H1 (cell line): ENCODE data around the gene GLB1L3.

ENCODE experiments used
- ATF3 ChIP-seq: IDR thresholded peaks from 2 replicates; pipeline ENCODE4 v1.6.1; 2011; ENCODE audit warnings: low read depth, mild to moderate bottlenecking, low read length; ENCODE audit not compliant: insufficient read depth
- CBX5 ChIP-seq: fragments of 300-800, 300-1000 bp; sonication (generic); IDR thresholded peaks from 2 replicates; pipeline ENCODE4 v1.7.1; 2016; ENCODE audit warnings: antibody characterized with exemption, low read length, low read depth
- CTCF ChIP-seq, 3 experiments: IDR thresholded peaks; 1 replicate in 2 of 3; 2 replicates in 1 of 3; pipeline versions ENCODE4 v1.5.1 to v1.6.1; 2011; ENCODE audit warnings: low read length in 3 of 3, mild to moderate bottlenecking in 3 of 3, inconsistent platforms in 2 of 3, low read depth in 1 of 3, moderate library complexity in 1 of 3; ENCODE audit not compliant: insufficient read depth in 1 of 3; ENCODE audit errors: control extremely low read depth in 1 of 3
- EP300 ChIP-seq, 2 experiments: IDR thresholded peaks; 1 replicate in 1 of 2; 2 replicates in 1 of 2; pipeline ENCODE4 v1.6.1; 2011 to 2012; ENCODE audit warnings: low read depth in 2 of 2, low read length in 2 of 2, mild to moderate bottlenecking in 2 of 2, borderline replicate concordance in 1 of 2, inconsistent platforms in 1 of 2, moderate library complexity in 1 of 2
- EZH2 ChIP-seq: fragments of 200-600 bp; sonication (generic); IDR thresholded peaks from 2 replicates; pipeline ENCODE4 v1.7.1; 2012; ENCODE audit warnings: low read depth, mild to moderate bottlenecking, moderate library complexity, low read length, inconsistent platforms; ENCODE audit not compliant: severe bottlenecking
- HDAC2 ChIP-seq, 2 experiments: fragments of 300-600 bp in 1 of 2; sonication (generic) in 1 of 2; IDR thresholded peaks; 2 replicates each; pipeline ENCODE4 v1.6.1; 2011 to 2012; ENCODE audit warnings: low read depth in 2 of 2, low read length in 2 of 2, mild to moderate bottlenecking in 2 of 2, moderate library complexity in 2 of 2, borderline replicate concordance in 1 of 2, inconsistent platforms in 1 of 2
- JUND ChIP-seq: IDR thresholded peaks from 2 replicates; pipeline ENCODE4 v1.6.1; 2011; ENCODE audit warnings: mild to moderate bottlenecking, improper control_type of control experiment, low read length
- POLR2A ChIP-seq, 2 experiments: IDR thresholded peaks; 1 replicate in 1 of 2; 2 replicates in 1 of 2; pipeline ENCODE4 v1.6.1; 2011; ENCODE audit warnings: low read depth in 2 of 2, low read length in 2 of 2, mild to moderate bottlenecking in 2 of 2; ENCODE audit errors: control extremely low read depth in 1 of 2
- POLR2AphosphoS5 ChIP-seq: IDR thresholded peaks from 2 replicates; pipeline ENCODE4 v1.6.1; 2011; ENCODE audit warnings: low read depth, low read length
- SIX5 ChIP-seq: IDR thresholded peaks from 2 replicates; pipeline ENCODE4 v1.6.1; 2011; ENCODE audit warnings: mild to moderate bottlenecking, low read depth, low read length
- TAF1 ChIP-seq: IDR thresholded peaks from 2 replicates; pipeline ENCODE4 v1.6.1; 2011; ENCODE audit warnings: mild to moderate bottlenecking, low read depth, low read length
- YY1 ChIP-seq: IDR thresholded peaks from 2 replicates; pipeline ENCODE4 v1.6.1; 2011; ENCODE audit warnings: low read depth, mild to moderate bottlenecking, low read length

GRCh38 chr11:134333946-134334345 is 57.8 kb downstream of the GLB1L3 start:
- TF ChIP-seq CTCF (IDR thresholded peaks at IDR 0.05; ENCODE audit: control extremely low read depth in 1 of 3, insufficient read depth in 1 of 3, low read depth in 1 of 3, low read length in 3 of 3), result no peak
- TF ChIP-seq POLR2A (IDR thresholded peaks at IDR 0.05; ENCODE audit: control extremely low read depth in 1 of 2, low read depth in 2 of 2, low read length in 2 of 2), result no peak
- TF ChIP-seq POLR2AphosphoS5, result no peak
- no peak for TF ChIP-seq CBX5
- TF ChIP-seq EP300 (IDR thresholded peaks at IDR 0.05; ENCODE audit: borderline replicate concordance in 1 of 2, low read depth in 2 of 2, low read length in 2 of 2), result no peak
- no peak for TF ChIP-seq ATF3
- TF ChIP-seq HDAC2 (IDR thresholded peaks at IDR 0.05; ENCODE audit: borderline replicate concordance in 1 of 2, low read depth in 2 of 2, low read length in 2 of 2), result no peak
- no peak for TF ChIP-seq YY1
- TF ChIP-seq TAF1, result no peak
- TF ChIP-seq EZH2, result no peak
- TF ChIP-seq SIX5, result no peak
- TF ChIP-seq JUND, result no peak
